HepG2 (cell line): ENCODE data around the gene NBEA. TPM values are rescaled to one million over a fixed set of nuclear protein-coding genes. Genes with fewer than 3 reads are reported as not detected.

Experiments
- ATAC-seq: fragments of 200-7000 bp; cut with Tn5 transposase; 3 replicates; pipeline ENCODE4 v1.9.1; 2020; ENCODE audit warnings: mild to moderate bottlenecking, moderate library complexity
- BruUV-seq: library from RNA; stranded (reverse); fragments of 400-500 nt; replicated peaks from 2 replicates; lab custom pipeline; 2021; lab: Mats Ljungman, UMichigan
- CTCF ChIA-PET: fragments of 300-600 bp; formaldehyde crosslinking; extraction: SDS; loops from one replicate; lab custom pipeline; 2021; ENCODE audit warnings: low total read pairs, inconsistent platforms, low intra/inter-chr PET ratio; lab: Yijun Ruan, JAX
- POLR2A ChIA-PET: fragments of 350-600 bp; sonication (Branson Sonifier 250); formaldehyde crosslinking; loops from one replicate; lab custom pipeline; 2020; ENCODE audit warnings: antibody characterized with exemption, inconsistent platforms; lab: Yijun Ruan, JAX
- DNase-seq: peaks from one replicate; pipeline ENCODE4 v3.0.0-alpha.2; 2015; ENCODE audit warnings: low spot score
- FAIRE-seq: peaks from 3 replicates; lab custom pipeline; 2011; peaks lifted over from hg19 to GRCh38; lab: Jason Lieb, UNC
- H2AFZ ChIP-seq: one replicate; pipeline ENCODE4 v1.6.1; 2011; ENCODE audit warnings: low read length, inconsistent platforms
- H3K27ac ChIP-seq: fragments of 300-600 bp; 3 replicates; pipeline ENCODE4 v1.8.0; 2011; ENCODE audit warnings: mixed run types, mild to moderate bottlenecking, mixed read lengths, low read length, inconsistent platforms; ENCODE audit not compliant: insufficient read depth; ENCODE audit errors: extremely low read length
- H3K27me3 ChIP-seq, 2 experiments: fragments of 200-600 bp in 1 of 2; 2 replicates in 1 of 2; 3 replicates in 1 of 2; pipeline versions ENCODE4 v1.6.0 to v1.8.0; 2011; ENCODE audit warnings: low read length in 2 of 2, mild to moderate bottlenecking in 2 of 2, moderate library complexity in 2 of 2, inconsistent platforms in 1 of 2; ENCODE audit not compliant: insufficient read depth in 2 of 2, control insufficient read depth in 1 of 2
- H3K36me3 ChIP-seq, 2 experiments: fragments of 200-600 bp in 1 of 2; replicated peaks in 1 of 2; 2 replicates in 1 of 2; 3 replicates in 1 of 2; pipeline versions ENCODE4 v1.5.1 to v1.8.0; 2011; ENCODE audit warnings: low read length in 2 of 2, inconsistent platforms in 1 of 2; ENCODE audit not compliant: insufficient read depth in 2 of 2, control insufficient read depth in 1 of 2
- H3K4me1 ChIP-seq: 2 replicates; pipeline ENCODE4 v1.5.1; 2012; ENCODE audit warnings: low read length, inconsistent platforms; ENCODE audit not compliant: insufficient read depth
- H3K4me2 ChIP-seq: 2 replicates; pipeline ENCODE4 v1.6.0; 2011; ENCODE audit warnings: low read depth, low read length, inconsistent platforms
- H3K4me3 ChIP-seq, 3 experiments: fragments of 200-600 bp in 1 of 3; sonication (generic), shearing (Covaris generic) in 1 of 3; replicated peaks in 1 of 3; 2 replicates each; pipeline ENCODE4 v1.5.1; 2011 to 2016; ENCODE audit warnings: low read length in 3 of 3, inconsistent platforms in 2 of 3, low read depth in 2 of 3, mild to moderate bottlenecking in 2 of 3, control low read depth in 1 of 3, mixed read lengths in 1 of 3; ENCODE audit not compliant: insufficient read depth in 1 of 3
- H3K79me2 ChIP-seq: one replicate; pipeline ENCODE4 v1.6.1; 2011; ENCODE audit warnings: low read length, inconsistent platforms; ENCODE audit not compliant: insufficient read depth
- H3K9ac ChIP-seq: 2 replicates; pipeline ENCODE4 v1.6.0; 2011; ENCODE audit warnings: mild to moderate bottlenecking, low read depth, low read length, inconsistent platforms; ENCODE audit not compliant: insufficient read depth
- H3K9me3 ChIP-seq: 2 replicates; pipeline ENCODE4 v1.5.1; 2012; ENCODE audit warnings: mild to moderate bottlenecking, low read length
- H4K20me1 ChIP-seq: 2 replicates; pipeline ENCODE4 v1.6.0; 2011; ENCODE audit warnings: inconsistent platforms, mild to moderate bottlenecking, low read length, moderate library complexity; ENCODE audit not compliant: insufficient read depth
- CEBPB ChIP-seq: IDR thresholded peaks from 2 replicates; pipeline ENCODE4 v1.6.1; 2011; ENCODE audit warnings: low read depth, low read length, improper control_type of control experiment, borderline replicate concordance
- FLYWCH1 ChIP-seq: sonication (generic); formaldehyde crosslinking; IDR thresholded peaks from 2 replicates; pipeline ENCODE4 v1.8.1; 2023; ENCODE audit warnings: mild to moderate bottlenecking, missing genetic modification reagents
- FOXC1 ChIP-seq: sonication (generic); formaldehyde crosslinking; IDR thresholded peaks from 2 replicates; pipeline ENCODE4 v1.8.0; 2022; ENCODE audit warnings: mild to moderate bottlenecking, missing genetic modification reagents, borderline replicate concordance
- JUND ChIP-seq: sonication (generic); formaldehyde crosslinking; IDR thresholded peaks from 2 replicates; pipeline ENCODE4 v1.8.0; 2022; ENCODE audit warnings: mild to moderate bottlenecking, missing genetic modification reagents
- NFKB2 ChIP-seq: sonication (generic); formaldehyde crosslinking; IDR thresholded peaks from 2 replicates; pipeline ENCODE4 v1.4.0; 2020; ENCODE audit warnings: missing genetic modification reagents, borderline replicate concordance
- PAX8 ChIP-seq: sonication (generic); formaldehyde crosslinking; IDR thresholded peaks from 2 replicates; pipeline ENCODE4 v1.8.0; 2022; ENCODE audit warnings: mild to moderate bottlenecking, missing genetic modification reagents, borderline replicate concordance
- POLR2AphosphoS5 ChIP-seq: IDR thresholded peaks from 2 replicates; pipeline ENCODE4 v1.6.1; 2012; ENCODE audit warnings: low read depth, low read length
- SMAD3 ChIP-seq: sonication (generic); formaldehyde crosslinking; IDR thresholded peaks from 2 replicates; pipeline ENCODE4 v1.4.0; 2020; ENCODE audit warnings: missing genetic modification reagents
- SYNCRIP ChIP-seq: fragments of 200-400 bp; formaldehyde crosslinking; IDR thresholded peaks from 2 replicates; pipeline ENCODE4 v1.6.1; 2018; ENCODE audit warnings: mild to moderate bottlenecking, low read depth, low read length; ENCODE audit not compliant: insufficient read depth
- TBX3 ChIP-seq: fragments of 450-650 bp; IDR thresholded peaks from 2 replicates; pipeline ENCODE4 v1.6.1; 2017; ENCODE audit warnings: antibody characterized with exemption, mild to moderate bottlenecking, inconsistent platforms, borderline replicate concordance
- TCF7 ChIP-seq: sonication (generic); IDR thresholded peaks from 2 replicates; pipeline ENCODE4 v1.6.1; 2016; ENCODE audit warnings: antibody characterized with exemption, low read depth
- ZNF850 ChIP-seq: sonication (generic); formaldehyde crosslinking; conservative IDR thresholded peaks from 2 replicates; pipeline ENCODE4 v1.9.0; 2021; ENCODE audit warnings: mild to moderate bottlenecking, missing genetic modification reagents
- ZNF883 ChIP-seq: sonication (generic); formaldehyde crosslinking; IDR thresholded peaks from 2 replicates; pipeline ENCODE4 v1.5.1; 2020; ENCODE audit warnings: mild to moderate bottlenecking, missing genetic modification reagents; ENCODE audit errors: not compliant biosample characterization
- WGBS: methylation state at CpG from one replicate; pipeline ENCODE4 v1.1.6; 2017; ENCODE audit warnings: low lambda C conversion rate; 5-methylcytosine and 5-hydroxymethylcytosine counted together
- in situ Hi-C: cut with HindIII; loops from 2 replicates; pipeline ENCODE4 v1.10.0; 2017; ENCODE audit warnings: low pct_unique_long_range_greater_than_20kb; ENCODE audit not compliant: extremely low pct_ligation_motif_present
- intact Hi-C: fragments of 100-400 bp; cut with micrococcal nuclease; formaldehyde crosslinking; loops from one replicate; pipeline ENCODE4 v1.10.0; 2022; ENCODE audit not compliant: unreplicated experiment
- polyA plus RNA-seq, 8 experiments: library from polyadenylated mRNA; depleted of rRNA in 3 of 8; stranded (reverse) in 7 of 8; unstranded in 1 of 8; fragments of >200 nt; fragmentation: Illumina TruSeq in 4 of 8; extraction: Trizol in 4 of 8; gene quantifications; 2 replicates each; pipeline versions ENCODE4 v1.2.1 to v1.2.3, GENCODE V29; 2011 to 2016; ENCODE audit warnings: low read depth in 4 of 8, missing spikeins in 1 of 8, mixed read lengths in 1 of 8; ENCODE audit not compliant: insufficient read depth in 1 of 8
- total RNA-seq, 5 experiments: library from RNA; depleted of rRNA; stranded (reverse); fragments of >200 nt; fragmentation: Illumina TruSeq; extraction: Trizol; gene quantifications; 2 replicates each; pipeline ENCODE4 v1.2.3, GENCODE V29; 2016; ENCODE audit warnings: low read depth in 1 of 5
- TF ChIP-seq, protein P1 (sequence below): sonication (generic); formaldehyde crosslinking; IDR thresholded peaks from one replicate; pipeline ENCODE4 v1.5.1; 2020; ENCODE audit warnings: mild to moderate bottlenecking, missing genetic modification reagents; ENCODE audit errors: not compliant biosample characterization
- TF ChIP-seq, protein P2 (sequence below): sonication (generic); formaldehyde crosslinking; IDR thresholded peaks from 2 replicates; pipeline ENCODE4 v1.8.1; 2023; ENCODE audit warnings: mild to moderate bottlenecking, moderate library complexity, missing genetic modification reagents
- TF ChIP-seq, protein P3 (sequence below): sonication (generic); IDR thresholded peaks from 2 replicates; pipeline ENCODE4 v1.6.1; 2016; ENCODE audit warnings: low read depth, borderline replicate concordance

The NBEA gene
- total and polyA plus RNA-seq, 2 of the 13 experiments (the other 11 are each of a cell fraction or from before 2014, with no cell fraction given): 2.7 to 2.8 TPM

DNA sequence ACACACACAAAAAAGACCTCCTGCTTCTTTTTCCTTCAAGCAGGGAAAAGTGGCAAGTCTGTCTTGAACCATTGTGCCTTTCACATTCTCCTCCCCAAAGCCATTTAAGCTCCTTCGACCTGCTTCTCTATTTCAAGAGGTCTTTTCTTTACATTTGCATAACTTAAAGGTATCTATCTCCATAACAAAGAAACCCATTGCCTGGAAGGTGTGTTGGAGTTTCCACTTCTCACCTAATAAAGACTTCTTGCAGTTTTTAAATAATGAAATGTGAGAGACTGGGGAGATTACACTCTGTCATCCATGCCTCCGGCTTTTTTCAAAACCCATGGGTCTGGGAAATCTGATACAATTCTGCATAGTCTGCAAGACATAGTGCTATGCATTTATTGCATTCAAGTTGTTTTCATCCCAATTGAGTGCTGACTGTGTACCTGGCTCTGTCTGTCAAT lies 41.8 kb upstream of the NBEA start:
- no peaks in the 10 kb centered on the region for H3K9me3 ChIP-seq
- no peak for FAIRE-seq
- CTCF ChIA-PET: no interaction called here
- H3K9ac ChIP-seq: no peak overlapping the region
- ATAC-seq: no peak
- H3K4me3 ChIP-seq: no peak overlapping the region
- no peaks in the 10 kb centered on the region for H3K79me2 ChIP-seq
- intact Hi-C loops: no loop called here
- no peak overlapping the region for H3K27ac ChIP-seq
- H4K20me1 ChIP-seq: no peaks in the 10 kb centered on the region
- no peaks in the 10 kb centered on the region for H3K36me3 ChIP-seq
- POLR2A ChIA-PET: no interaction called here
- no peak overlapping the region for H2AFZ ChIP-seq
- in situ Hi-C loops: no loop called here
- 2% methylated on average over 2 of the region's 2 CpGs for WGBS
- H3K4me2 ChIP-seq: no peak overlapping the region
- H3K4me1 ChIP-seq: no peaks in the 10 kb centered on the region
- no TSS peak for BruUV-seq
- H3K27me3 ChIP-seq: no peaks in the 10 kb centered on the region
- no peak for DNase-seq
- TF ChIP-seq FLYWCH1 (no peak), NFKB2 (no peak), POLR2AphosphoS5 (no peak), ZNF883 (CRISPR knock-in tag) (no peak), JUND (CRISPR knock-in tag) (no peak), PAX8 (CRISPR knock-in tag) (no peak), TBX3 (no peak), SMAD3 (CRISPR knock-in tag) (no peak), FOXC1 (no peak), SYNCRIP (no peak), TCF7 (no peak), ZNF850 (CRISPR knock-in tag) (no peak), CEBPB (no peak)
- TF ChIP-seq, protein P1, sequence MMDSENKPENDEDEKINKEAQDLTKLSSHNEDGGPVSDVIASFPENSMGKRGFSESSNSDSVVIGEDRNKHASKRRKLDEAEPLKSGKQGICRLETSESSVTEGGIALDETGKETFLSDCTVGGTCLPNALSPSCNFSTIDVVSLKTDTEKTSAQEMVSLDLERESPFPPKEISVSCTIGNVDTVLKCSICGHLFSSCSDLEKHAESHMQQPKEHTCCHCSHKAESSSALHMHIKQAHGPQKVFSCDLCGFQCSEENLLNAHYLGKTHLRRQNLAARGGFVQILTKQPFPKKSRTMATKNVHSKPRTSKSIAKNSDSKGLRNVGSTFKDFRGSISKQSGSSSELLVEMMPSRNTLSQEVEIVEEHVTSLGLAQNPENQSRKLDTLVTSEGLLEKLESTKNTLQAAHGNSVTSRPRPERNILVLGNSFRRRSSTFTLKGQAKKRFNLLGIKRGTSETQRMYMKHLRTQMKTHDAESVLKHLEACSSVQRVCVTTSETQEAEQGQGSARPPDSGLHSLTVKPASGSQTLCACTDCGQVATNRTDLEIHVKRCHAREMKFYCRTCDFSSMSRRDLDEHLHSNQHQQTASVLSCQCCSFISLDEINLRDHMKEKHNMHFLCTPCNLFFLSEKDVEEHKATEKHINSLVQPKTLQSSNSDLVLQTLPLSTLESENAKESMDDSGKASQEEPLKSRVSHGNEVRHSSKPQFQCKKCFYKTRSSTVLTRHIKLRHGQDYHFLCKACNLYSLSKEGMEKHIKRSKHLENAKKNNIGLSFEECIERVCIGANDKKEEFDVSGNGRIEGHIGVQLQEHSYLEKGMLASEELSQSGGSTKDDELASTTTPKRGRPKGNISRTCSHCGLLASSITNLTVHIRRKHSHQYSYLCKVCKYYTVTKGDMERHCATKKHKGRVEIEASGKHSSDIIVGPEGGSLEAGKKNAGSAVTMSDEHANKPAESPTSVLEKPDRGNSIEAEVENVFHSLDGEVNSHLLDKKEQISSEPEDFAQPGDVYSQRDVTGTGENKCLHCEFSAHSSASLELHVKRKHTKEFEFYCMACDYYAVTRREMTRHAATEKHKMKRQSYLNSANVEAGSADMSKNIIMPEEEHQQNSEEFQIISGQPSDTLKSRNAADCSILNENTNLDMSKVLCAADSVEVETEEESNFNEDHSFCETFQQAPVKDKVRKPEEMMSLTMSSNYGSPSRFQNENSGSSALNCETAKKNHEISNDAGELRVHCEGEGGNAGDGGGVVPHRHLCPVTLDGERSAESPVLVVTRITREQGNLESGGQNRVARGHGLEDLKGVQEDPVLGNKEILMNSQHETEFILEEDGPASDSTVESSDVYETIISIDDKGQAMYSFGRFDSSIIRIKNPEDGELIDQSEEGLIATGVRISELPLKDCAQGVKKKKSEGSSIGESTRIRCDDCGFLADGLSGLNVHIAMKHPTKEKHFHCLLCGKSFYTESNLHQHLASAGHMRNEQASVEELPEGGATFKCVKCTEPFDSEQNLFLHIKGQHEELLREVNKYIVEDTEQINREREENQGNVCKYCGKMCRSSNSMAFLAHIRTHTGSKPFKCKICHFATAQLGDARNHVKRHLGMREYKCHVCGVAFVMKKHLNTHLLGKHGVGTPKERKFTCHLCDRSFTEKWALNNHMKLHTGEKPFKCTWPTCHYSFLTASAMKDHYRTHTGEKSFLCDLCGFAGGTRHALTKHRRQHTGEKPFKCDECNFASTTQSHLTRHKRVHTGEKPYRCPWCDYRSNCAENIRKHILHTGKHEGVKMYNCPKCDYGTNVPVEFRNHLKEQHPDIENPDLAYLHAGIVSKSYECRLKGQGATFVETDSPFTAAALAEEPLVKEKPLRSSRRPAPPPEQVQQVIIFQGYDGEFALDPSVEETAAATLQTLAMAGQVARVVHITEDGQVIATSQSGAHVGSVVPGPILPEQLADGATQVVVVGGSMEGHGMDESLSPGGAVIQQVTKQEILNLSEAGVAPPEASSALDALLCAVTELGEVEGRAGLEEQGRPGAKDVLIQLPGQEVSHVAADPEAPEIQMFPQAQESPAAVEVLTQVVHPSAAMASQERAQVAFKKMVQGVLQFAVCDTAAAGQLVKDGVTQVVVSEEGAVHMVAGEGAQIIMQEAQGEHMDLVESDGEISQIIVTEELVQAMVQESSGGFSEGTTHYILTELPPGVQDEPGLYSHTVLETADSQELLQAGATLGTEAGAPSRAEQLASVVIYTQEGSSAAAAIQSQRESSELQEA (CRISPR knock-in tag): no peak
- TF ChIP-seq, protein P2, sequence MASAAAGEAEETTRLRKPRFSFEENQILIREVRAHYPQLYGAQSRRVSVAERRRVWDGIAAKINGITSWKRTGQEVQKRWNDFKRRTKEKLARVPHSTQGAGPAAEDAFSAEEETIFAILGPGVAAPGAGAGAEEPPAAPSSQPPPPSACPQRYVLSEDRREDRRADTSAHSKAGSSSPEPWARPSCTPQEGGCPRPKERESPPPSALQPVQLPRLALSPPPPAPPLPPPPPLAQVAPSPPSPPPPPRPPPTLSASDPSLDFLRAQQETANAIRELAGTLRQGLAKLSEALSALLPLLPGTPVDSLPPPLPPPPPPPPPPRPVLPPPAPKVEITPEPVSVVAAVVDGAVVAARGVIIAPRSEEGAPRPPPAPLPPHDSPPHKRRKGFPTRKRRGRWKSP: no peak
- TF ChIP-seq, protein P3, sequence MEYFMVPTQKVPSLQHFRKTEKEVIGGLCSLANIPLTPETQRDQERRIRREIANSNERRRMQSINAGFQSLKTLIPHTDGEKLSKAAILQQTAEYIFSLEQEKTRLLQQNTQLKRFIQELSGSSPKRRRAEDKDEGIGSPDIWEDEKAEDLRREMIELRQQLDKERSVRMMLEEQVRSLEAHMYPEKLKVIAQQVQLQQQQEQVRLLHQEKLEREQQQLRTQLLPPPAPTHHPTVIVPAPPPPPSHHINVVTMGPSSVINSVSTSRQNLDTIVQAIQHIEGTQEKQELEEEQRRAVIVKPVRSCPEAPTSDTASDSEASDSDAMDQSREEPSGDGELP: no peak
